Right hindlimb (tissue), 1 donor: Measurements from ENCODE around the gene INSC.

Experiments
- DNase-seq: peaks from one replicate; pipeline ENCODE4 v3.0.0-alpha.2; 2018

INSC gene

GRCh38 chr11:15228331-15228849 lies 113.7 kb downstream of the INSC start:
- no peak for DNase-seq

GRCh38 chr11:15229069-15229468 lies 114.3 kb downstream of the INSC start:
- no peak for DNase-seq

- no peak for DNase-seq
Observed at GRCh38 chr11:15232496-15232895, 117.8 kb downstream of the INSC start.

- DNase-seq, result no peak
Observed at GRCh38 chr11:15233371-15234165, 118.8 kb downstream of the INSC start.

DNA sequence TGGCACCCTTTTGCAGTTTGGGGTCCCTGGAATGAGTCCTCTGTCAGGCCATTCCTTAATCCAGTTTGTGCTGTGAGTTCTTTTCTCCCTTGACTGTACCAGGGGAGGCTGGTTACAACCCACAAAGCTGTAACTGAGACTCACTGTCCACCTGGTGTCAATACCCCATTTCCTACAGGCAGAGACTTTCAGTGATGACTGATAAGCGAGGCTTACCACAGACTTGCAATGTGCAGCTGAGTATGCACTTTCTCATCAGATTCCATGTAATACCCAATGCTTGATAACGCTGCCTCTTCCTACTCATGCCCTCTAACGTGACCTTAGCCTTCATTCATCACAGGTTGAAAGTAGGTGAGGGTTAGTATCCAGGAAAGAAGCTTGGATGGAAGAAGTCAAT lies 120.1 kb downstream of the INSC start:
- DNase-seq, result no peak

GRCh38 chr11:15236559-15236958 lies 121.8 kb downstream of the INSC start:
- no peak for DNase-seq

GRCh38 chr11:15238856-15239255 lies 124.1 kb downstream of the INSC start:
- DNase-seq, result no peak

GRCh38 chr11:15248749-15249148 lies 134.0 kb downstream of the INSC start:
- no peak for DNase-seq

DNA sequence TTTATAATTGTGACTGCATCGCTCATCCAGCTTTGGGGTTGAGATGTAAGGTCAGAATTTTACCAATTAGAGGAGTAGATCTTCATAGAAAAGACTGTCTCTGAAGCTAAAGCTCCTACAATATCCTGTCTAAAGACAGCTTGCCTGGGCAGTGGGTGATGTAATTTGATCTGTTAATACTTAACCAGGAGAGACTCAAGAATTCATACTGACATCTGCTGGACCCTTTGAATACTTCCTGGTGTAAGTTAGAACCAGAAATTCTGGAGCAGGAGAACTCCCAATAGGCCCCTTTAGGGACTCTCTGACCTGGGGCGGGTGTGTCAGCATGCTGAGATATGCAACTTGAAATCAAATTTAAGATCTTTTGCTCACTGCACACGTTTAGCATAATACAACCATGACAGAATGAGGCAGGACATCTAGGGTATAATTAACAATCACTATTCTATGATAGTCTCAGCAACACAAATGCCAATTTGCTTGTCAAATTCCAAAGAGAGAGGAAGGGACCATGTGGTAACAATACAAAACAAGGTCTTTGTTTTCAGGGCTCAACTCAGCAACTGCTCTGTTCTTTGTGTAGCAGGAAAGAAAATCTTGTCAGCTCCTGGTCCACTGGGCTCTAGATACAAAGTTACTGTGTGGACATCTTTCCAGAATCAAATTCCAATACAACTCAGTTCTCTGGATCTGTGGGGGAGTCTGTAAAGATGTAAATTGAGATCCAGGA lies 143.9 kb downstream of the INSC start:
- DNase-seq, result no peak

GRCh38 chr11:15266999-15267398 lies 152.3 kb downstream of the INSC start:
- no peak for DNase-seq

GRCh38 chr11:15268598-15268997 lies 153.9 kb downstream of the INSC start:
- no peak for DNase-seq

- no peak for DNase-seq
Observed at GRCh38 chr11:15275141-15275540, 160.4 kb downstream of the INSC start.

GRCh38 chr11:15276621-15277020 lies 161.9 kb downstream of the INSC start:
- DNase-seq, result peak; percentile 28

DNA sequence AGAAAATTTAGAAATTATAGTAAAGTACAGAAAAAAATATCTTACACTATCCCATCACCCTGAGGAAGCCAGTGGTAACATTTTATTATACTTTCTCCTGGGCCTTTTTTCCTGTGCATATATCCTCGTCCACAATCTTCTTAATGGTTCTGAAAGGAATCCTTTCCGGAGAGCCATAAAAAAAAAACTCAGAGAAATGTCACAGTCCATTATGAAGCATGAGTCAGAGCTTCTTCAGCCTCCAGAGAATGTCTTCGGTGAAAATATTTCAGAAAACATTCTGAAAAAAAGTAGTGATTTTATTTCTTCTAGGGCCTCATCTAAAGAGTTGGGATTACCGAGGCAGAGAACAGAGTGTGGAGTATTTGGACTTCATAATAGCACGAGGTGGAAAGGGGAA lies 163.4 kb downstream of the INSC start:
- no peak for DNase-seq

- no peak for DNase-seq
Observed at GRCh38 chr11:15280393-15280792, 165.7 kb downstream of the INSC start.

GRCh38 chr11:15282754-15283153 lies 168.0 kb downstream of the INSC start:
- DNase-seq, result no peak

- DNase-seq, result no peak
Observed at GRCh38 chr11:15286465-15286864, 171.7 kb downstream of the INSC start.

DNA sequence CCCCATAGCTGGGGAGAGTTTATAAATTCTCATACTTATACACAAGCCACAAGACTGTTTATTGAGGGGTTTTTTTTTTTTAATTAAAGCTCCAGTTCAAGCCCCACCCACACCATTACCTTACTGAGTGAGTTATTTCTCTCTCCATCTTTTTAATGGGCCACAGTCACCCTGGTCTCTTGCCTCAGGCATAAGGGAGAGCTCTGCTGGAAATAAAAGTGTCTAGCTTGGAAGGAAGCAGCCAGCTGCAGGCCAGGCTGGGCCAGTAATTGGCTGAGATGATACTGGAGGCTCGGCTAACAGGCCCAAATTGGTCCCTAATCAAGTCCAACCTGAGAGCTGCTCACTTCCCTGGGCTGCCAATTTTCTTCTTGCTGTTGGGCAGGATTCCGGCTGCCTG lies 174.1 kb downstream of the INSC start:
- DNase-seq, result no peak

GRCh38 chr11:15289723-15290122 lies 175.0 kb downstream of the INSC start:
- no peak for DNase-seq

GRCh38 chr11:15291885-15292284 lies 177.2 kb downstream of the INSC start:
- no peak for DNase-seq

- no peak for DNase-seq
Observed at GRCh38 chr11:15293975-15294620, 179.4 kb downstream of the INSC start.

- no peak for DNase-seq
Observed at GRCh38 chr11:15295695-15296094, 181.0 kb downstream of the INSC start.
